OCI-M2 (cell line): ENCODE data around the gene ATF7IP2.

Experiments used
- DNase-seq: peaks from one replicate; lab custom pipeline; 2025; ENCODE audit not compliant: unreplicated experiment; lab: John Stamatoyannopoulos, UW

ATF7IP2 gene

GRCh38 chr16:10510279-10510678 lies 124.4 kb downstream of the ATF7IP2 start:
- no peak for DNase-seq

- DNase-seq = no peak
Observed at GRCh38 chr16:10511829-10512228, 126.0 kb downstream of the ATF7IP2 start.

- no peak for DNase-seq
Observed at GRCh38 chr16:10514369-10515055, 128.7 kb downstream of the ATF7IP2 start.

- no peak for DNase-seq
Observed at GRCh38 chr16:10517868-10518267, 132.0 kb downstream of the ATF7IP2 start.

- DNase-seq = no peak
Observed at GRCh38 chr16:10518479-10519041, 132.7 kb downstream of the ATF7IP2 start.

- no peak for DNase-seq
Observed at GRCh38 chr16:10519297-10519696, 133.4 kb downstream of the ATF7IP2 start.

GRCh38 chr16:10519929-10520868 lies 134.3 kb downstream of the ATF7IP2 start:
- no peak for DNase-seq

- DNase-seq = no peak
Observed at GRCh38 chr16:10520869-10521578, 135.2 kb downstream of the ATF7IP2 start.

GRCh38 chr16:10521681-10522274 lies 135.9 kb downstream of the ATF7IP2 start:
- no peak for DNase-seq

- DNase-seq = no peak
Observed at GRCh38 chr16:10522966-10523365, 137.1 kb downstream of the ATF7IP2 start.

GRCh38 chr16:10525214-10525825 lies 139.5 kb downstream of the ATF7IP2 start:
- no peak for DNase-seq

GRCh38 chr16:10526962-10527361 lies 141.1 kb downstream of the ATF7IP2 start:
- DNase-seq = no peak

GRCh38 chr16:10528635-10529034 lies 142.8 kb downstream of the ATF7IP2 start:
- no peak for DNase-seq

GRCh38 chr16:10529895-10530669 lies 144.2 kb downstream of the ATF7IP2 start:
- no peak for DNase-seq

GRCh38 chr16:10530685-10531084 lies 144.8 kb downstream of the ATF7IP2 start:
- DNase-seq = no peak

- no peak for DNase-seq
Observed at GRCh38 chr16:10531582-10531981, 145.7 kb downstream of the ATF7IP2 start.
